RWPE2 (cell line): ENCODE measurements around the gene PLEKHG4.

Experiments
- ATAC-seq: fragments of 200-7000 bp; cut with Tn5 transposase; 3 replicates; pipeline ENCODE4 v1.9.1; 2021; ENCODE audit warnings: low read depth
- DNase-seq: peaks from one replicate; pipeline ENCODE4 v3.0.0-alpha.2; 2020; ENCODE audit warnings: low spot score
- H3K27ac ChIP-seq: fragments of 450-650 bp; 2 replicates; pipeline ENCODE4 v1.5.1; 2017; ENCODE audit warnings: mild to moderate bottlenecking; ENCODE audit not compliant: poor library complexity, severe bottlenecking
- H3K27me3 ChIP-seq: fragments of 250-450 bp; sonication (Bioruptor Pico); 2 replicates; pipeline ENCODE4 v1.5.1; 2021; ENCODE audit warnings: mild to moderate bottlenecking, moderate library complexity; ENCODE audit not compliant: insufficient read depth, poor library complexity, severe bottlenecking
- H3K36me3 ChIP-seq: fragments of 250-450 bp; sonication (Bioruptor Pico); 2 replicates; pipeline ENCODE4 v1.5.1; 2020; ENCODE audit warnings: low read depth, mild to moderate bottlenecking, moderate library complexity
- H3K4me1 ChIP-seq: fragments of 250-450 bp; sonication (Bioruptor Pico); 2 replicates; pipeline ENCODE4 v1.5.1; 2021; ENCODE audit warnings: mild to moderate bottlenecking, moderate library complexity; ENCODE audit not compliant: insufficient read depth, poor library complexity, severe bottlenecking
- H3K4me3 ChIP-seq: fragments of 250-450 bp; sonication (Bioruptor Pico); 2 replicates; pipeline ENCODE4 v1.5.1; 2021; ENCODE audit warnings: mild to moderate bottlenecking, moderate library complexity; ENCODE audit not compliant: severe bottlenecking
- H3K9me3 ChIP-seq: fragments of 250-450 bp; sonication (Bioruptor Pico); 2 replicates; pipeline ENCODE4 v1.5.1; 2021; ENCODE audit warnings: mild to moderate bottlenecking, moderate library complexity; ENCODE audit not compliant: severe bottlenecking
- TF ChIP-seq, protein P1 (sequence below): fragments of 450-650 bp; IDR thresholded peaks from one replicate; pipeline ENCODE4 v1.5.1; 2017; ENCODE audit warnings: mild to moderate bottlenecking, moderate library complexity; ENCODE audit not compliant: poor library complexity, severe bottlenecking

The PLEKHG4 gene

DNA sequence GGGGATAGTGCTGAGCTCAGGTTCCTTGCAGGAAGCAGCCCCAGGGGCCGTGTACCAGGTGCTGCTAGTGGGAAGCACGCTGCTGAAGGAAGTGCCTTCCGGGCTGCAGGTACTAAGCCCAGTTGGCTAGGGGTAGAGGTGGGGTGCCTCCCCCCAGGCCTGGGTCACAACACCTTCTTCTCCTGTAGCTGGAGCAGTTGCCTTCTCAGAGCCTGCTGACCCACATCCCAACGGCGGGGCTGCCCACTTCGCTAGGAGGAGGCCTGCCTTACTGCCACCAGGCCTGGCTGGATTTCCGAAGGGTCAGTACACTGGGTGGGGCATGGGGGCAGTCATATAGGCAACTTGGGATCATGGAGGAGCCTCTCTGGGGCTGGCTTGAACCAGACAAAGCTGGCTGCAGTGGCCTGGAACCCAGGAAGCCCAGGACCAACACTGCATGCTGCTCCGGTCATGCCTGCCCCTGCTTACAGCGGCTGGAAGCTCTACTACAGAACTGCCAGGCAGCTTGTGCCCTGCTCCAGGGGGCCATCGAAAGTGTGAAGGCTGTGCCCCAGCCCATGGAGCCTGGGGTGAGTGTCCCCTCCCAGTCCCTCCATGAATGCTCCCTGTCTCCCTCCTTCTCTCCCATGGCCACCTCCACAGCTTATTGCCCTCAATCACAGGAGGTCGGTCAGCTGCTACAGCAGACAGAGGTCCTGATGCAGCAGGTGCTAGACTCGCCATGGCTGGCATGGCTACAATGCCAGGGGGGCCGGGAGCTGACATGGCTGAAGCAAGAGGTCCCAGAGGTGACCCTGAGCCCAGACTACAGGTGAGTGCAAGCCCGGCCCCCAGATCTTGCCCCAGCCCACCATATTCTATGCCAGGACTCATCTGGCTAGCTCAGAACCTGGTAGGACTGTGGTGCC is 2.5 kb downstream of the PLEKHG4 start:
- DNase-seq (no peak), ATAC-seq (no peak)
- Histone ChIP-seq H3K9me3 (no peaks in the 10 kb centered on the region), H3K4me3 (no peak overlapping the region), H3K27ac (no peak overlapping the region), H3K36me3 (peaks cover 47% of the 10 kb centered on the region), H3K4me1 (peaks cover 19% of the 10 kb centered on the region), H3K27me3 (no peaks in the 10 kb centered on the region)
- TF ChIP-seq, protein P1, sequence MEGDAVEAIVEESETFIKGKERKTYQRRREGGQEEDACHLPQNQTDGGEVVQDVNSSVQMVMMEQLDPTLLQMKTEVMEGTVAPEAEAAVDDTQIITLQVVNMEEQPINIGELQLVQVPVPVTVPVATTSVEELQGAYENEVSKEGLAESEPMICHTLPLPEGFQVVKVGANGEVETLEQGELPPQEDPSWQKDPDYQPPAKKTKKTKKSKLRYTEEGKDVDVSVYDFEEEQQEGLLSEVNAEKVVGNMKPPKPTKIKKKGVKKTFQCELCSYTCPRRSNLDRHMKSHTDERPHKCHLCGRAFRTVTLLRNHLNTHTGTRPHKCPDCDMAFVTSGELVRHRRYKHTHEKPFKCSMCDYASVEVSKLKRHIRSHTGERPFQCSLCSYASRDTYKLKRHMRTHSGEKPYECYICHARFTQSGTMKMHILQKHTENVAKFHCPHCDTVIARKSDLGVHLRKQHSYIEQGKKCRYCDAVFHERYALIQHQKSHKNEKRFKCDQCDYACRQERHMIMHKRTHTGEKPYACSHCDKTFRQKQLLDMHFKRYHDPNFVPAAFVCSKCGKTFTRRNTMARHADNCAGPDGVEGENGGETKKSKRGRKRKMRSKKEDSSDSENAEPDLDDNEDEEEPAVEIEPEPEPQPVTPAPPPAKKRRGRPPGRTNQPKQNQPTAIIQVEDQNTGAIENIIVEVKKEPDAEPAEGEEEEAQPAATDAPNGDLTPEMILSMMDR, result no peak

DNA sequence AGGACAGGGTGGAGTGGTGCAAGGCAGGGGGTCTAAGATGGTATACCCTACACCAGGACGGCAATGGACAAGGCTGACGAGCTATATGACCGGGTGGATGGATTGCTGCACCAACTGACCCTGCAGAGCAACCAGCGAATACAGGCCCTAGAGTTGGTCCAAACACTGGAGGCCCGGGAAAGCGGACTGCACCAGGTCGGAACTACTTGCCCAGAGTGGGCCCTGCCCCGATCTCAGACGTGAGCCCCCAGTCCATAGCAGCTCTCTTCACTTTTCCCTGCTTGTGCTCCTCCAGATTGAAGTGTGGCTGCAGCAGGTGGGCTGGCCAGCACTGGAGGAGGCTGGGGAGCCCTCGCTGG is 3.1 kb downstream of the PLEKHG4 start:
- DNase-seq (no peak), ATAC-seq (no peak)
- peaks cover 14% of the 10 kb centered on the region for H3K4me1 ChIP-seq
- no peak overlapping the region for H3K4me3 ChIP-seq
- H3K9me3 ChIP-seq, result no peaks in the 10 kb centered on the region
- H3K36me3 ChIP-seq, result peaks cover 50% of the 10 kb centered on the region
- H3K27ac ChIP-seq, result no peak overlapping the region
- TF ChIP-seq, protein P1, result no peak
- no peaks in the 10 kb centered on the region for H3K27me3 ChIP-seq

DNA sequence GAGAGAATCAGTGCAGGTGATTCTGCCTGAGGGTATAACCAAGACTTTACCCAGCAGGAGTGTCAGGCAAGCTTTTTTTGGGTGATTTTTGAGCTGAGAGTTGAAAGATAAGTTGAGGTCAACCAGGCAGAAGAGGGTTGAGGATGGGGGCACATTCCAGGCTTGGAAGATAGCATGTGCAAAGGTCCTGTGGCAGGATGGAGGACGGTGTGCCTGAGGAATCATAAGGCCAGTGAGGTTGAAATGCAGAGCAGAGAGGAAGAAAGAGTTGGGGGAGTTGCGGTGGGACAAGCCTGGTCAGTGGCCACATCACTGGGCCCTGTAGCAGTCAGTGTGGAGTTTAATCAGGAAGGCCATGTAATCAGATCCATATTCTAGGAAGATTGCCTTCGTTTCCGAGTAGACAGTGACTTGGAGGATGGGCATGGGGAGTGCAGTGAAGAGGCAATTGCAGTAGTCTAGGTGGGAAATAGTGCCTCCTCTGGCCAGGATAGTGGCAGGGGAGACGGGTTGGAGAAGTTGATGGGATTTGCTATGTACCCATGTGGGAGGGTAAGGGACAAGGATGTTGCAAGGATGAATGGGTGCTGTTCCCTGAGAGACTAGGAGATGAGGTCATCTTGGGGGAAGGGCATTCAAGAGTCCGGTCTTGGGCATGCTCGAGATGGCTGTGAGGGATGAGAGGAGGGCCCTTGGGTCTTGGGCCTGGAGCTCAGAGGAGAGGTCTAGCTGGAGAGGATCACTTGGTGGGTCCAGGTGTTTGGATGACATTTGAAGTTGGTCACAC is 3.9 kb downstream of the PLEKHG4 start:
- Histone ChIP-seq H3K4me3 (no peak overlapping the region), H3K27me3 (no peaks in the 10 kb centered on the region), H3K27ac (no peak overlapping the region), H3K36me3 (peaks cover 55% of the 10 kb centered on the region), H3K9me3 (no peaks in the 10 kb centered on the region), H3K4me1 (peaks cover 6% of the 10 kb centered on the region)
- no peak for ATAC-seq
- TF ChIP-seq, protein P1, result no peak
- no peak for DNase-seq

DNA sequence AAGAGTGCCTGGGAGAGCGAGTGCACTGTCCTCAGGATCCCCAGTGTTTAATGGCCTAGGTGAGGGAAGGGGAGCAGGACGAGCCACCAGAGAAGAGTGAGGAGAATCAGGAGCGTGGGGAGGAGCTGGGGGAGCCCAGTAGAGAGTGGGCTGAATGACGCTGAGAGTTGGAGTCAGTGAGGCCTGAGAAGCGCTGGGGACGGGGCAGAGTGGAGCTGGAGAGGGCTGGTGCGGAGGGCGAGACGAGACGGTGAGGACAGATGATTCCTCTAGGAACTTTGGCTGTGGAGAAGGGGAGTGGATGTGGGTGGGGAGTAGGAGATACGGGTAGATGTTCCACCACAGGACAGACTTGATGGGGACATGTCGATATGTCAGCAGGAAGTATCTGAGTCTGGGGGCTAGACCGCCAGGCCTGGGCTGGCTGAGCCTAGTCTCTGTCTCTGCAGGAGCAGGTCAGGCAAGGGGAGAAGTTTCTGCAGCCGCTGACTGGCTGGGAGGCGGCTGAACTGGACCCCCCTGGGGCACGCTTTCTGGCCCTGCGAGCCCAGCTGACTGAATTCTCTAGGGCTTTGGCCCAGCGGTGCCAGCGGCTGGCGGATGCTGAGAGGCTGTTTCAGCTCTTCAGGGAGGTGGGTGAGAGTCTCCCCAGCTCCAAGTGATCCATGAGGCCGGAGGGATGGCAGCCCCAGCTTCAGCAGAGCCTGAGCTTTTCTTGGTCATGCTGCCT is 4.7 kb downstream of the PLEKHG4 start:
- ATAC-seq (no peak), DNase-seq (no peak)
- TF ChIP-seq, protein P1, result no peak
- peaks cover 5% of the 10 kb centered on the region for H3K4me1 ChIP-seq
- no peak overlapping the region for H3K4me3 ChIP-seq
- no peak overlapping the region for H3K27ac ChIP-seq
- no peaks in the 10 kb centered on the region for H3K27me3 ChIP-seq
- H3K9me3 ChIP-seq, result no peaks in the 10 kb centered on the region
- H3K36me3 ChIP-seq, result peaks cover 55% of the 10 kb centered on the region
